ENCODE measurements around the gene CBX4. TPM values are rescaled to one million over a fixed set of nuclear protein-coding genes. Genes with fewer than 3 reads are reported as not detected.
A peak's percentile ranks its signal among the peaks of the same experiment; 100 is the strongest.

Gene CBX4
- total RNA-seq, 2 donors from 2014 or later, result 22.8 to 24.3 TPM

DNA sequence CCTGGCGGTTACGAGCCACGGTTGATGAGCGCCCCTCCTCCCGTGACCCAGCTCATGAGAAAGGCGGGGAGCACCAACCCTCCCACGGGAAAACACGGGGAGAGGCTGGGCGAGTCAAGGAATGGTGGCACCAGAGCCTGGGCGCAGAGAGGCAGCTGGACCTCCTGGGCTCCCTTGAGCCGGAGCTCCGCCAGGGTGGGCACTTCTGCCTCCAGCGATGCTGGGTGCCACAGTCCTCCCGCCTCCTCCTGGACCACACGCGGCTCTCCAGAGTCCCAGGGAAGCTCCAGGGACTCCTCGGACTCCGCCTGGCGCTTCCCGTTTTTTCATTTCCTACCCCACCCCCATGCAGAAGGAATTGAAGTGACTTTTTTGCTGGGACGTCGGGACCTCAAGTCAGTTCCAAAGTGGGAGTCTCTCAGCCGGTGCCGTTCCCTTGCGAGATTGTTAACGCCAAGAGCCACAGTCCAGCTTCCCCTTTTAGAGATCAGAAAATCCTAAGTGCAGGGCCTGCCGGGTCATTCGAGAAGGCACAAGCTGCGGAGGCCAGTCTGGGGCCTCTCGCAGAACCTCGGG lies 35.7 kb downstream of the CBX4 start:
- Histone ChIP-seq H3K36me3 (no peaks in the 10 kb centered on the region), H3K27ac (no peak overlapping the region), H3K4me3 (no peak overlapping the region), H3K4me1 (peaks cover 0 to 51% of the 10 kb centered on the region in 2 donors), H3K27me3 (peaks cover 67 to 94% of the 10 kb centered on the region in 2 donors), H3K9me3 (no peaks in the 10 kb centered on the region)
- no peak for DNase-seq (ENCODE audit: low spot score)
- TF ChIP-seq, protein P1, sequence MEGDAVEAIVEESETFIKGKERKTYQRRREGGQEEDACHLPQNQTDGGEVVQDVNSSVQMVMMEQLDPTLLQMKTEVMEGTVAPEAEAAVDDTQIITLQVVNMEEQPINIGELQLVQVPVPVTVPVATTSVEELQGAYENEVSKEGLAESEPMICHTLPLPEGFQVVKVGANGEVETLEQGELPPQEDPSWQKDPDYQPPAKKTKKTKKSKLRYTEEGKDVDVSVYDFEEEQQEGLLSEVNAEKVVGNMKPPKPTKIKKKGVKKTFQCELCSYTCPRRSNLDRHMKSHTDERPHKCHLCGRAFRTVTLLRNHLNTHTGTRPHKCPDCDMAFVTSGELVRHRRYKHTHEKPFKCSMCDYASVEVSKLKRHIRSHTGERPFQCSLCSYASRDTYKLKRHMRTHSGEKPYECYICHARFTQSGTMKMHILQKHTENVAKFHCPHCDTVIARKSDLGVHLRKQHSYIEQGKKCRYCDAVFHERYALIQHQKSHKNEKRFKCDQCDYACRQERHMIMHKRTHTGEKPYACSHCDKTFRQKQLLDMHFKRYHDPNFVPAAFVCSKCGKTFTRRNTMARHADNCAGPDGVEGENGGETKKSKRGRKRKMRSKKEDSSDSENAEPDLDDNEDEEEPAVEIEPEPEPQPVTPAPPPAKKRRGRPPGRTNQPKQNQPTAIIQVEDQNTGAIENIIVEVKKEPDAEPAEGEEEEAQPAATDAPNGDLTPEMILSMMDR (IDR thresholded peaks at IDR 0.05), result no peak

DNA sequence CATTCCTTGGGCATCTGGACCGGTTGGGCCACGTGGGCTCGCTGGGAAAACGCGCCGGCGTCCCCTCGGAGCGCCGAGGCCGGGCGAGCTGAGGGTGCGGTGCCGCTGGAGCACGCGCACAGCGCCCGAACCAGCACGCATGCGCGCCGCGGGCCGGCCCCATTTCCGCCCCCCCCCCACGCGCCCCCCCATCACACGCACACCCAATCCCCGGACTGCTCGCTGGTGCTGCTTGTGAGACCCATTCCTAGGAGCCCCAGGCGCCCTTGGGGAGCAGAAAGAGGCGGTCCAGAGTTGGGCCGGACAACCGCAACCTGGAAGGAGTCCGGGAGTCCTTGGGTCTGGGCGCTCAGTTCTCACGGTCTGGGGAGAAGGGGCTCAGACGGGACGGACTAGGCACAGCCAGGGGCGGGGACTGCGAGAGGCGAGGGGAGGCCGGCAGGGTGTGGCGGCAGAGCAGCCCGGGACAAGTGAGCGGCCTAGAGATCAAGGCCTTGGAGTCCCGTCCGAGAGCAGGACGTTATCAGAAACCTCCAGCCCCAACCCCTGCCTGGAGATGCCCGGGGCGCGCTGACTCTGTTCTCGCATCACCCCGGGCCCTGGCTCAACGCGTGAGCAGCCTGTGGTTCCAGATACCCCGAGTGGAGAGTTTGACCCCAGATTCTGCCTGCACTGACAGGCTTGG lies 36.4 kb downstream of the CBX4 start:
- Histone ChIP-seq H3K27ac (no peak overlapping the region), H3K27me3 (peaks cover 70 to 94% of the 10 kb centered on the region in 2 donors), H3K4me3 (no peak overlapping the region), H3K9me3 (no peaks in the 10 kb centered on the region), H3K4me1 (peaks cover 0 to 58% of the 10 kb centered on the region in 2 donors), H3K36me3 (no peaks in the 10 kb centered on the region)
- DNase-seq (ENCODE audit: low spot score), result no peak
- TF ChIP-seq, protein P1 (IDR thresholded peaks at IDR 0.05), result no peak

DNA sequence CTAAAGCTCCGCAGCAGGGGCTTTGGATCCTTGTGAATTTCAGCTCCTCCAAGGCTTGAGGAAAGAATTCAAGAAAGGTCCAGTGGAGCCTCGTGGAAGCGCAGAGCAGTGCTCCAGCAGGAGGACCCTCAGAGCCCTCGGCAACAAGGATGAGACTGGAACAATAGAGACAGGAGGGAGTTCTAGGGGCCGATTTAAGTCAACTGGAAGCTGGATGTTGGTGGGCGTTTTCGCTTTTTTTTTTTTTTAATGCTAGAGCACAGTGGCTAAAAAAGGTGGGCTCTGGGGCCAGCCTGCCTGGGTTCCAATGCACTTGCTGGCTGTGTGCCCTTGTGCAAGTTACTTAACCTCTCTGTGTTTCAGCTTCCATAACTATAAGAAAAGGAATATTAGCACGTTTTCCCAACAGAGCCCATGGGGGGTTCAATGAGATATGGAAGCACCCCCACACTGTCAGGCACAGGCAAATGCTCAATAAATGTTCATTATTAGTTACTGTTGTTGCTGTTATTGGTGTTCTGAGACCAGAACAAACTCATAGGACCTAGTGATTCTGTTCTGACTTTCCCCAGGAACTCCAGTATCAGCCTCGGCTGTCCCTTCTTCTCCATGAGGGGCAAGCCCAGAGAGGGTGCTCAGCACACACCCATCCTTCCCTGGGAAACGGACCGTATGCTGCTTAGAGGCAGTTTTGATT lies 37.1 kb downstream of the CBX4 start:
- no peaks in the 10 kb centered on the region for H3K36me3 ChIP-seq
- H3K27me3 ChIP-seq, result peaks cover 70 to 94% of the 10 kb centered on the region in 2 donors
- no peaks in the 10 kb centered on the region for H3K9me3 ChIP-seq
- TF ChIP-seq, protein P1 (IDR thresholded peaks at IDR 0.05), result no peak
- H3K4me1 ChIP-seq, result peaks cover 0 to 62% of the 10 kb centered on the region in 2 donors
- no peak for DNase-seq (ENCODE audit: low spot score)
- no peak overlapping the region for H3K4me3 ChIP-seq
- H3K27ac ChIP-seq, result no peak overlapping the region

DNA sequence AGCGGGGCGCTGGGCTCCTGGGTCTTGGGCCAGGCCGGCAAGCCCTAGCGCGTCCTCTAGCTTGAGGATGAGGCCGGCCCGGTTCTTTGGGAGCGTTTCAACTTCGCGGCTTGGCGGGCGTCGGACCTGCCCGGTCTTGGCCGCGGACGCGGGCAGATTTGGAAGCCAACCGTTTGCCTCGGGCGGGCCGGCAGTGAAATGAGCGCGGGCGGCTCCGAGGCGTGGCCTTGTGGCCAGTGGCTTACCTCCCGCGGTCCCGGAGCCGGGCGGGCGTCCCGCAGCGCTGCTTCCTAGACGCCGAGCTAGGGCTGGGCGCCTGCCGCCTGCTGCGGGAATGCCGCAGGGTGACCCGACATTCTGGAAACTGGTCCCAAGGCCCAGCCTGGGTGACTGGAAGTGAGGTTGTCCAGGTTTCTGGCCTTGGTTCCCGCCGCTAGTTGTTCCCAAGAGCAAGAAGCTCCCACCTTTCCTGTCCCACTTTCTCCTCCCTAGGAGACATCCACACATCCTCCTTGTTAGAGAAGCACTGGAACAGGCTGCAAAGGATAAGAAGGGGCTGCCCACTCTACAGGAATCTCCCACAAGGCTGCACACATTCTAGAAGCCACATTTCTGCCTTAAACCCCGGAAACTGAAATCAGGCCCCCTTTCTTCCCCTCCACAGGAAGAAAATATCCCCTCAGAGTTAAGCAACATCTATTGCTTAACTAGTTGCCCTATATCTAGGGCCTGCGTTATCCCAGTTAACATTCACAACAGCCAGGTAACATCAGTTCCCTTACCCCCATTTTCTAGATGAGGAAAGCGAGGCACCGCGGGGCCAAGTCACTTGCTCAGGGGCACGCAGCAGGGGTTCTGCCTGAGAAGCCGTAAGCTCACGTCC lies 37.8 kb downstream of the CBX4 start:
- Histone ChIP-seq H3K4me1 (peaks cover 0 to 64% of the 10 kb centered on the region in 2 donors), H3K36me3 (no peaks in the 10 kb centered on the region), H3K9me3 (no peaks in the 10 kb centered on the region), H3K27ac (no peak overlapping the region), H3K27me3 (peaks cover 70 to 87% of the 10 kb centered on the region in 2 donors), H3K4me3 (peak overlapping the region in 1 of 2 donors; percentile 5)
- TF ChIP-seq, protein P1 (IDR thresholded peaks at IDR 0.05), result no peak
- DNase-seq (ENCODE audit: low spot score), result no peak

DNA sequence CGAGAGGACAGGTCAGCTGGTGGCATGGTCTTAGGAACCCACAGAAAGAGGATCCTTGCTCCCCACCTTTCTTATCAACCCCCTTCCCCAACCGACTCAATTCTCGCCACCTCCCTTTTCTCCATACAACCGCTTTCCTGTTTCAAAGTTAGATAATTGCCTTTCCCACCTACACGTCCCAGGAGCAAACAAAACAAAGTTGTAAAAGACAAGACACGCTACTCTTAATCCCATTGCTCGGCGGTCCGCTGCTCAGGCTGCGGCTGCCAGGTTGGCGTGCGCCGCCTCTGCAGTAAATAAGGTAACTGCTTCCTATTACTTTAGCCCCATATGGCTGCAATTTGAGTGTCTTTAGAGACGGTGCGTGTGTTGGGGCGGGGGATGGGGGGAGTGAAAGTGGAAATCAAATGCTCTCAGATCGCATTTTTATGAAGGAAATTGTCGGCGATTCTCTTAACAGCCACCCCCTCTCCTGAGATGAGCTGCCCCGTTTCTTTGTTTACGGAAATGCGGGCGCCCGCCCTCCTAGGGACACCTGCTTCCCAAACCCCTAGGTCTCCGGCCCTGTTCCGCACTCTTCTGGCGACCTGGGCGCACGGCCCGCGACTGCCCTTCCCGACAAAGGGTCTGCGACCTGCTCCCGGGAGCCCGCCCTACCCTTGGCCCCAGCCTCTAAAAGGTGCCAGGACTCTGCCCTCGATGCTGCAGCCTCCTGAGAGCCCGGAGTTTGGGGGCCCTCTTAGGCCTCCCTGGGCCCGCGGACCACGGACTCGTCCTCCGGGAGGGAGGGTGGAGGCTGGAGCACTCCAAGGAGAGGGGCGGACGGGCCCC lies 38.7 kb downstream of the CBX4 start:
- no peak for DNase-seq (ENCODE audit: low spot score)
- Histone ChIP-seq H3K27me3 (peaks cover 63 to 78% of the 10 kb centered on the region in 2 donors), H3K4me3 (peak overlapping the region in 1 of 2 donors; percentile 5), H3K4me1 (peaks cover 0 to 71% of the 10 kb centered on the region in 2 donors), H3K9me3 (no peaks in the 10 kb centered on the region), H3K36me3 (no peaks in the 10 kb centered on the region), H3K27ac (no peak overlapping the region)
- TF ChIP-seq, protein P1 (IDR thresholded peaks at IDR 0.05), result no peak

Measured in right atrium auricular region (tissue), 2 donors.